A673 (cell line): ENCODE measurements around the gene WNK2.

Experiments used
- EZH2 ChIP-seq: fragments of 200-600 bp; sonication (generic); IDR thresholded peaks from 2 replicates; pipeline ENCODE4 v1.6.1; 2017; ENCODE audit warnings: borderline replicate concordance, low read depth, mild to moderate bottlenecking, mixed read lengths, antibody characterized with exemption, low read length; ENCODE audit not compliant: poor library complexity, severe bottlenecking
- TF ChIP-seq, protein P1 (sequence below): fragments of 300-800, 200-600 bp; sonication (generic); conservative IDR thresholded peaks from 2 replicates; pipeline ENCODE4 v1.5.1; 2017; ENCODE audit warnings: low read depth, mild to moderate bottlenecking, antibody characterized with exemption, low read length, moderate library complexity, mixed read lengths

DNA sequence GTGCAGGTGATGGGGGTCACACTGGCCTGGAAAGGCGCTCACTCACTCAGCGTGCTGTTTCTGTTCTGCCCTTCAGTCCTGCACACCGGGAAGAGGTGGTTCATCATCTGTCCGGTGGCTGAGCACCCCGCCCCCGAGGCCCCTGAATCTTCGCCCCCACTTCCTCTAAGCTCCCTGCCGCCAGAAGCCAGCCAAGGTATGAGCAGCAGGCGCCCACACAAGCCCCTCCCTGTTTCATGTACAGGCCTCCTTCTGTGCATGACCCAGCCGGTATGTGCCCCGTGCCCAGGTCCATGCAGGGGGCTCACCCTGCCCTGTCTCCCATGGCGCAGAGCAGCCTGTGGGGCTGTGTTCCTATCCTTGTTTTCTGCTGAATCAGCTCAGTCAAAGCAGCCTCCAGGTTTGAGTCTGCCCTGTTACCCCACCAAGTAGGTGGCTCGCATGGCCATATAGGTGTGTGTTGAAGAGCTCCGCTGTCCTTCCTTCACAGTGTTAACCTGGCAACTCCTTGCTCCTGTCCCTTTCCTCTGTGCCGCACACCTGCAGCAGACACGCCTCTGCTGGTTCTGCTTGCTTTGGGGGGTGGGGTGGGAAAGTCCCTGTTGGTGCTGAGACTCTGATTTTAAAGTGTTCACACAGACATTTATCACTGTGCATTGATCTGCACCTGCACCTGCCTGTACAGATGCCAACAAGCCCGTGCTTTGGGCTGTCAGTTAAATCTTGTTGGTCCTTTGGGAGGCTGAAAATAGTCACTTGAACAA is 84.8 kb downstream of the WNK2 start:
- TF ChIP-seq, protein P1, sequence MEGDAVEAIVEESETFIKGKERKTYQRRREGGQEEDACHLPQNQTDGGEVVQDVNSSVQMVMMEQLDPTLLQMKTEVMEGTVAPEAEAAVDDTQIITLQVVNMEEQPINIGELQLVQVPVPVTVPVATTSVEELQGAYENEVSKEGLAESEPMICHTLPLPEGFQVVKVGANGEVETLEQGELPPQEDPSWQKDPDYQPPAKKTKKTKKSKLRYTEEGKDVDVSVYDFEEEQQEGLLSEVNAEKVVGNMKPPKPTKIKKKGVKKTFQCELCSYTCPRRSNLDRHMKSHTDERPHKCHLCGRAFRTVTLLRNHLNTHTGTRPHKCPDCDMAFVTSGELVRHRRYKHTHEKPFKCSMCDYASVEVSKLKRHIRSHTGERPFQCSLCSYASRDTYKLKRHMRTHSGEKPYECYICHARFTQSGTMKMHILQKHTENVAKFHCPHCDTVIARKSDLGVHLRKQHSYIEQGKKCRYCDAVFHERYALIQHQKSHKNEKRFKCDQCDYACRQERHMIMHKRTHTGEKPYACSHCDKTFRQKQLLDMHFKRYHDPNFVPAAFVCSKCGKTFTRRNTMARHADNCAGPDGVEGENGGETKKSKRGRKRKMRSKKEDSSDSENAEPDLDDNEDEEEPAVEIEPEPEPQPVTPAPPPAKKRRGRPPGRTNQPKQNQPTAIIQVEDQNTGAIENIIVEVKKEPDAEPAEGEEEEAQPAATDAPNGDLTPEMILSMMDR, result no peak
- no peak for TF ChIP-seq EZH2
